Peyer's patch (tissue), 4 donors: ENCODE data around the gene HECTD2.

Experiments
- POLR2A ChIP-seq, 2 donors: fragments of 450-650 bp; IDR thresholded peaks; one replicate each; pipeline ENCODE4 v1.5.1; 2017; ENCODE audit warnings: antibody characterized with exemption in 2 of 2, mild to moderate bottlenecking in 2 of 2, moderate library complexity in 2 of 2
- TF ChIP-seq, protein P1 (sequence below), 6 experiments: fragments of 450-650 bp in 4 of 6; fragments of 200-600 bp in 2 of 6; sonication (generic) in 1 of 6; IDR thresholded peaks; one replicate each; pipeline ENCODE4 v1.5.1; 2017 to 2019; ENCODE audit warnings: antibody characterized with exemption in 6 of 6, mild to moderate bottlenecking in 3 of 6, moderate library complexity in 1 of 6

- TF ChIP-seq, protein P1, sequence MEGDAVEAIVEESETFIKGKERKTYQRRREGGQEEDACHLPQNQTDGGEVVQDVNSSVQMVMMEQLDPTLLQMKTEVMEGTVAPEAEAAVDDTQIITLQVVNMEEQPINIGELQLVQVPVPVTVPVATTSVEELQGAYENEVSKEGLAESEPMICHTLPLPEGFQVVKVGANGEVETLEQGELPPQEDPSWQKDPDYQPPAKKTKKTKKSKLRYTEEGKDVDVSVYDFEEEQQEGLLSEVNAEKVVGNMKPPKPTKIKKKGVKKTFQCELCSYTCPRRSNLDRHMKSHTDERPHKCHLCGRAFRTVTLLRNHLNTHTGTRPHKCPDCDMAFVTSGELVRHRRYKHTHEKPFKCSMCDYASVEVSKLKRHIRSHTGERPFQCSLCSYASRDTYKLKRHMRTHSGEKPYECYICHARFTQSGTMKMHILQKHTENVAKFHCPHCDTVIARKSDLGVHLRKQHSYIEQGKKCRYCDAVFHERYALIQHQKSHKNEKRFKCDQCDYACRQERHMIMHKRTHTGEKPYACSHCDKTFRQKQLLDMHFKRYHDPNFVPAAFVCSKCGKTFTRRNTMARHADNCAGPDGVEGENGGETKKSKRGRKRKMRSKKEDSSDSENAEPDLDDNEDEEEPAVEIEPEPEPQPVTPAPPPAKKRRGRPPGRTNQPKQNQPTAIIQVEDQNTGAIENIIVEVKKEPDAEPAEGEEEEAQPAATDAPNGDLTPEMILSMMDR (IDR thresholded peaks at IDR 0.05) = no peak
- TF ChIP-seq POLR2A (IDR thresholded peaks at IDR 0.05) = no peak
Measured at GRCh38 chr10:91453535-91453934, 43.4 kb downstream of the HECTD2 start.
